Omental fat pad (tissue), 4 donors: ENCODE results near the gene MRPL40. TPM values are rescaled to one million over a fixed set of nuclear protein-coding genes. Genes with fewer than 3 reads are reported as not detected.

Experiments used
- ATAC-seq: fragments of 150-250 bp; one replicate; pipeline ENCODE4 v1.9.1; 2016; ENCODE audit warnings: mild to moderate bottlenecking, moderate library complexity; ENCODE audit not compliant: low FRiP score
- DNase-seq: peaks from one replicate; pipeline ENCODE4 v3.0.0-alpha.2; 2019; ENCODE audit warnings: low spot score
- total RNA-seq, 4 donors: library from RNA; depleted of rRNA; stranded (reverse); fragments of >200 nt; gene quantifications; one replicate each; pipeline ENCODE4 v1.1.0, GENCODE V29; 2016
- TF ChIP-seq, protein P1 (sequence below), 3 donors: fragments of 450-650 bp; IDR thresholded peaks; one replicate each; pipeline ENCODE4 v1.5.1; 2016 to 2017; ENCODE audit warnings: antibody characterized with exemption in 3 of 3, mild to moderate bottlenecking in 3 of 3, moderate library complexity in 2 of 3

Gene MRPL40
- total RNA-seq, 4 donors from 2014 or later: 17.3 to 25.9 (median 24.0) TPM

DNA sequence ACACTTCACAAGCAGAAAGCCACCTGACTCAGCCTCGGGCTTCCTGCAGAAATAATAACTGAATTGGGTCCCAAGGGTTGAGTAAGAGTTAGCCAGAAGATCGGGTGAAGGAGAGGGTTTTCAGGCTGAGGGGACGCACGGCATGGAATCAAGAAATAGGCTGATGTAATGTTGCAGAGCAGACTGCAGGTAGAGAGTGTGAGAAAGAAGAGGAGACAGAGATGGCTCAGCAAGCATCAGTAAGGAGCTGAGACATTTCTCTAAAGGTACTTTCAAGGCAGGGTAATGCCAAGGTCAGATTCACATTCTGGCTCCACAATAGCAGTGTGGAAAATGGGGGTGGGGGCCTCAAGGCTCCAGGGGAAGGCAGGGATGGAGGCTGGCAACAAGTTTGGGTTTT lies 19.4 kb upstream of the MRPL40 start:
- DNase-seq (no peak), ATAC-seq (no peak)
- TF ChIP-seq, protein P1, sequence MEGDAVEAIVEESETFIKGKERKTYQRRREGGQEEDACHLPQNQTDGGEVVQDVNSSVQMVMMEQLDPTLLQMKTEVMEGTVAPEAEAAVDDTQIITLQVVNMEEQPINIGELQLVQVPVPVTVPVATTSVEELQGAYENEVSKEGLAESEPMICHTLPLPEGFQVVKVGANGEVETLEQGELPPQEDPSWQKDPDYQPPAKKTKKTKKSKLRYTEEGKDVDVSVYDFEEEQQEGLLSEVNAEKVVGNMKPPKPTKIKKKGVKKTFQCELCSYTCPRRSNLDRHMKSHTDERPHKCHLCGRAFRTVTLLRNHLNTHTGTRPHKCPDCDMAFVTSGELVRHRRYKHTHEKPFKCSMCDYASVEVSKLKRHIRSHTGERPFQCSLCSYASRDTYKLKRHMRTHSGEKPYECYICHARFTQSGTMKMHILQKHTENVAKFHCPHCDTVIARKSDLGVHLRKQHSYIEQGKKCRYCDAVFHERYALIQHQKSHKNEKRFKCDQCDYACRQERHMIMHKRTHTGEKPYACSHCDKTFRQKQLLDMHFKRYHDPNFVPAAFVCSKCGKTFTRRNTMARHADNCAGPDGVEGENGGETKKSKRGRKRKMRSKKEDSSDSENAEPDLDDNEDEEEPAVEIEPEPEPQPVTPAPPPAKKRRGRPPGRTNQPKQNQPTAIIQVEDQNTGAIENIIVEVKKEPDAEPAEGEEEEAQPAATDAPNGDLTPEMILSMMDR (IDR thresholded peaks at IDR 0.05): no peak

DNA sequence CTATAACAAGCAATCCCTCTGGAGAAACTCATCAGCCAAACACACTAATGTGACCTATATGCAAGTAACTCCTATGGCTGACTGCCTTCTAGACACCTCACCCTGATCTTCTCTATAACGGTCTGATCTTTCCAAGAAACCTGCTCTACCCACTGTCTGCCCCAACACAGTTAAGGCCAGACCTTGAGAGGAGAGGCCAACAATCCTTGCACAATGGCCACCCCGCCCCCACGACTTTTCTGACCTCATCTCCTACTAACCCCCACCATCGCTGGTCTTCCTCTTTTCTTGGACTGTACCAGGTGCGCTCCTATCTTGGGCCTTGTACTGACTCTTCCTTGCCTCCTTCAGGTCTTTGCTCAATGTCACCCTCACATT lies 13.3 kb upstream of the MRPL40 start:
- TF ChIP-seq, protein P1 (IDR thresholded peaks at IDR 0.05): no peak
- no peak for ATAC-seq
- DNase-seq: no peak

DNA sequence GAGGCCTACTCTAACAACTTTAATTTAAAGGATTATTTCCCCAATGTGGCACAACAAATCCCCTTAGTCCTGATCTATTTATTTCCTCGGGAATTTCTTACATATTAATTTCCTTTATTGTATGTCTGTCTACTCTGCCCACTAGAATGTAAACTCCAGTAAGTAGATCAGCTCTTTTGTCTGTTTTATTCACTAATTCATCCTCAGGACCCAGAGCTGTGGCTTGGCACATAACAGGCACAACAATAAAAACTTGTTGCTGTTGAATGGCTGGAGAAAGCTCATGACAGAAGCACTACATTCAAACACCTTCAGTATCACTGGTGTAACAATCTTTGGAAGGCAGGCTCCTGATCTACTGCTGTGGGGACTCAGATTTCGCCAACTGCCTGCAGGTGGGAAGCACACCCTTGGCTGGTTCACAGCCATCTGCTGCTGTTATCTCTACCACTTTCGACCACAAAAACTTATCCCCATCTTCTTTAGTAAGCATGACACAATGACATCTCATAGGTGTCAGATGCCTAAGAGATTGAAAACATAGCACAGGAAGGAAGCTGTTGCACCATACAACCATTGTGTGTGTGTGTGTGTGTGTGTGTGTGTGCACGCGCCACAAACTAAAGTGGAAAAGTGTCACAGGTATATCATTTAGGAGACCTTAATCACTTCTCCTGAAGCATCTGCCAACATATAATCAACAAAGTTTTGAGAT lies 12.7 kb upstream of the MRPL40 start:
- TF ChIP-seq, protein P1 (IDR thresholded peaks at IDR 0.05): no peak
- no peak for ATAC-seq
- no peak for DNase-seq

DNA sequence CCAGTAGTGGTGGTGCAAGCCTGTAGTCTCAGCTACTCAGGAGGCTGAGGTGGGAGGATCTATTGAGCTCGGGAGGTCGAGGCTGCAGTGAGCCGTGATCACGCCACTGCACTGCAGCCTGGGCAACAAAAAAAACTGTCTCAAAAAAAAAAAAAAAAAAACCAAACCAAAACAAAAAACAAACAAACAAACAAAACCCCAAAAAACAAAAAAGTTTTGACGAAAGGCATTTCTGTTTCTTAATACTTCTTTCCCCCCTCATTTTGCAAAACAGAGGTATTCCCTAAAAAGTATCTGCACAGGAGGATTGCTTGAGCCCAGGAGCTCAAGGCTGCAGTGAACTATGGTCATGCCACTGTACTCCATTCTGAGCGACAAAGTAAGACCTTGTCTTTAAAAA lies 12.0 kb upstream of the MRPL40 start:
- no peak for ATAC-seq

DNA sequence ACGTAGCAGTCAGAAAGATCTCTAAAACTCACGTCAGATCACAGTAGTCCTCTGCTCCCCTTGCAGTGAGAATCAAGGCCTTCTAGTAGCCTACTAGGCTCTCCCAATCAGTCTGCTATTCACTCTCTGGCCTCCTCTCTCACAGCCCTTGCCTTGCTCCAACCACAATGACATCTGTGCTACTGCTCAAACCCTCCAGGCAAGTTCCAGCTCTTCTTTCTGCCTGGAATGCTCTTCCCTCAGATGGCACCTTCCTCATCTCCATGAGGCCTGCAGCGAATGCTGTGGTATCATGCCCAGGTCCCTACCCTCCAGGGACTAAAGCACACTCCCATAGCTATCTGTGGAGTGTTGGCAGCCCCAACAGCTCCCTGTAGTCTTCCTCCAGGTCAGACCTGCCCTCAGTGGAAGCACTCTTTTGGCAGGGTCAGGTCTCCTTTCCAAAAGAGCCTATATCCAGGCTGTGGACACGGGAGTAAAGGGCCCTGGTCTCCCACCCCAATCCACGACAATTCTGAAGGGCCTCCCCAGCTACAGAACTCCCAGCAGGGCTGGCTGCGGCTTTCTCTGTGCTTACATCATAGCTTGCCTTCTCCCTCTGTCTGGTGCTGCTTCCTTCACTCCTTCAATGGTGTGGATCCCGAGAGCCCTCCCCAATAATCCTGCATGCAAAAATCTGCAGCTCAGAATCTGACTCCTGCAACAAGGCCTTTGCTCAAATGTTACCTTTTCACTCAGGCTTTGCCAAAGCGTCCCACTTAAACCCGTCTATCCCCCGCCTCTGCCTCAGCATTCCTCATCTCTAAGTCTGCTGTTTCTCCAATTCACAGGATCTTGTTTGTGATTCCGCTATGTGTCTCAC lies 9.7 kb upstream of the MRPL40 start:
- TF ChIP-seq, protein P1 (IDR thresholded peaks at IDR 0.05): no peak
- ATAC-seq (no peak), DNase-seq (no peak)

More for the DNA sequence above, 12.0 kb upstream of the MRPL40 start:
- no peak for DNase-seq
- TF ChIP-seq, protein P1 (IDR thresholded peaks at IDR 0.05): no peak

DNA sequence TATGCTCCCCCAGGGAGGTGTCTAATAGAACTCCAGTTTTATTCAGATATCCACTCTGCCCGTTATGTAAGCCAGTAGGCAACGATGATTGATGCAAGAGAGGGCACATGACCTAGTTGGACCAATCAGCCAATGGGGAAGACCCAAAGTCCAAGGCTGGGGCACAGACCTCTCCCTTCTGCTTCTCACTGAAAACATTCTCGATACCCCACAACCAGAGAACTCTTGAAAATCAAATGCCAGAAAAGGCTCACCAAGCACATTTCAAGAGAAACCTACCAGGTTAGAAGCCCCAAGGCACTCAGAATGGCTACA lies 8.2 kb upstream of the MRPL40 start:
- TF ChIP-seq, protein P1 (IDR thresholded peaks at IDR 0.05): no peak
- DNase-seq: no peak
- no peak for ATAC-seq
